Measurements from ENCODE around the gene ATRNL1.

ATRNL1 gene

DNA sequence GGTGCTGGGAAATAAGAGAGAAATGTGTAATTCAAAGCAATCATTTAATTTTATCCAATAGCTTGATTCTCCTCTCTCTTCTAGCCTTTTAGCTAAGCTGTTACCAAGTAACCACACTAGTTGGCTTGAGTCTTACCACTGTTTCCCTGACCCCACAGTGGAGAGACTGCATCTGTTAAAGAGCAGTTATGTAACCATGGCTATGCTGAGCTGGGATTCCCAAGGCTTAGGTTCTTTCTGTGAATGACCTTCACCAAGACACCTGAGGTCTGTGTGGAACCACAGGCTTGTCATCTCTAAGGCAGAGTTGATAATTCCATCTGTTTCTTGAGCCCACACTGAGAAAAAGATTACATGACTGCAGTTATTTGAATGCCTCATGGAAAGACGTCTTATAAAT is 47.7 kb upstream of the ATRNL1 start:
- DNase-seq (no peak), ATAC-seq (ENCODE audit: insufficient read depth, low read depth) (no peak)
- H3K9ac ChIP-seq (ENCODE audit: low read depth, low read length) = no peak overlapping the region
- H4K20me1 ChIP-seq (ENCODE audit: insufficient read depth, low read length) = no peaks in the 10 kb centered on the region
- H3K36me3 ChIP-seq (ENCODE audit: insufficient read depth, low read length) = no peaks in the 10 kb centered on the region
- no peak overlapping the region for H3K4me3 ChIP-seq (ENCODE audit: low read depth in 1 of 2, low read length in 2 of 2)
- H3K4me2 ChIP-seq (ENCODE audit: insufficient read depth, low read length) = no peak overlapping the region
- H3K4me1 ChIP-seq (ENCODE audit: insufficient read depth, low read length) = no peaks in the 10 kb centered on the region
- H3K9me3 ChIP-seq (ENCODE audit: insufficient read depth, low read length, severe bottlenecking) = no peaks in the 10 kb centered on the region
- no peak for TF ChIP-seq EZH2 (IDR thresholded peaks at IDR 0.05; ENCODE audit: borderline replicate concordance, low read depth, low read length, severe bottlenecking)
- TF ChIP-seq, protein P1, sequence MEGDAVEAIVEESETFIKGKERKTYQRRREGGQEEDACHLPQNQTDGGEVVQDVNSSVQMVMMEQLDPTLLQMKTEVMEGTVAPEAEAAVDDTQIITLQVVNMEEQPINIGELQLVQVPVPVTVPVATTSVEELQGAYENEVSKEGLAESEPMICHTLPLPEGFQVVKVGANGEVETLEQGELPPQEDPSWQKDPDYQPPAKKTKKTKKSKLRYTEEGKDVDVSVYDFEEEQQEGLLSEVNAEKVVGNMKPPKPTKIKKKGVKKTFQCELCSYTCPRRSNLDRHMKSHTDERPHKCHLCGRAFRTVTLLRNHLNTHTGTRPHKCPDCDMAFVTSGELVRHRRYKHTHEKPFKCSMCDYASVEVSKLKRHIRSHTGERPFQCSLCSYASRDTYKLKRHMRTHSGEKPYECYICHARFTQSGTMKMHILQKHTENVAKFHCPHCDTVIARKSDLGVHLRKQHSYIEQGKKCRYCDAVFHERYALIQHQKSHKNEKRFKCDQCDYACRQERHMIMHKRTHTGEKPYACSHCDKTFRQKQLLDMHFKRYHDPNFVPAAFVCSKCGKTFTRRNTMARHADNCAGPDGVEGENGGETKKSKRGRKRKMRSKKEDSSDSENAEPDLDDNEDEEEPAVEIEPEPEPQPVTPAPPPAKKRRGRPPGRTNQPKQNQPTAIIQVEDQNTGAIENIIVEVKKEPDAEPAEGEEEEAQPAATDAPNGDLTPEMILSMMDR (IDR thresholded peaks at IDR 0.05; ENCODE audit: borderline replicate concordance, extremely low read depth, low read length, poor library complexity, severe bottlenecking) = no peak
- H3K27me3 ChIP-seq (ENCODE audit: insufficient read depth, low read length, poor library complexity) = no peaks in the 10 kb centered on the region
- no peak overlapping the region for H3K27ac ChIP-seq (ENCODE audit: low read length)
- H3K79me2 ChIP-seq (ENCODE audit: insufficient read depth, low read length) = no peaks in the 10 kb centered on the region
- H2AFZ ChIP-seq (ENCODE audit: low read depth, low read length) = no peak overlapping the region

- no peak overlapping the region for H3K9ac ChIP-seq (ENCODE audit: low read depth, low read length)
- no peak overlapping the region for H3K27ac ChIP-seq (ENCODE audit: low read length)
- no peak for TF ChIP-seq EZH2 (IDR thresholded peaks at IDR 0.05; ENCODE audit: borderline replicate concordance, low read depth, low read length, severe bottlenecking)
- TF ChIP-seq, protein P1 (IDR thresholded peaks at IDR 0.05; ENCODE audit: borderline replicate concordance, extremely low read depth, low read length, poor library complexity, severe bottlenecking) = no peak
- H3K79me2 ChIP-seq (ENCODE audit: insufficient read depth, low read length) = no peaks in the 10 kb centered on the region
- H3K36me3 ChIP-seq (ENCODE audit: insufficient read depth, low read length) = no peaks in the 10 kb centered on the region
- no peaks in the 10 kb centered on the region for H3K9me3 ChIP-seq (ENCODE audit: insufficient read depth, low read length, severe bottlenecking)
- no peak overlapping the region for H3K4me3 ChIP-seq (ENCODE audit: low read depth in 1 of 2, low read length in 2 of 2)
- H4K20me1 ChIP-seq (ENCODE audit: insufficient read depth, low read length) = no peaks in the 10 kb centered on the region
- H2AFZ ChIP-seq (ENCODE audit: low read depth, low read length) = no peak overlapping the region
- H3K4me1 ChIP-seq (ENCODE audit: insufficient read depth, low read length) = no peaks in the 10 kb centered on the region
- ATAC-seq (ENCODE audit: insufficient read depth, low read depth) (no peak), DNase-seq (no peak)
- H3K27me3 ChIP-seq (ENCODE audit: insufficient read depth, low read length, poor library complexity) = no peaks in the 10 kb centered on the region
- H3K4me2 ChIP-seq (ENCODE audit: insufficient read depth, low read length) = no peak overlapping the region
Observed at GRCh38 chr10:115046686-115047236, 46.4 kb upstream of the ATRNL1 start.

DNA sequence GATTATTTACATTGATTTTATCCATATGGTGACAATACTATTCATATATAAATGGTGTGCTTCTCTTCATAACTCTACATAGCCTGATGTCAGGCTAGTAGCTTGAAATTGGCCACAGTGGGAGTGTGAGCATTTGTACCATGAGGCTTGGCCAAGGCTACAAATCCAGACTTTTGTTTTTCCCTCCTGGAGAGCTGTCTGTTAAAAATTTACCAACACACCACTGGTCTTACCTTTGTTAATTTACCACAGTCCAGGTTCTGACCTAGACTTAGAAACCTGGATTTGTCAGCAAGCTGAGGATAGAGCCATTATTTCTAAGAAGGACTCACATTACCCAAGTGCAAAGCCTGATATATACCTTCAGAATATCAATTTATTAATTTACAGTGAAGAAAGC is 45.5 kb upstream of the ATRNL1 start:
- no peak overlapping the region for H3K4me3 ChIP-seq (ENCODE audit: low read depth in 1 of 2, low read length in 2 of 2)
- H3K9ac ChIP-seq (ENCODE audit: low read depth, low read length) = no peak overlapping the region
- TF ChIP-seq EZH2 (IDR thresholded peaks at IDR 0.05; ENCODE audit: borderline replicate concordance, low read depth, low read length, severe bottlenecking) = no peak
- TF ChIP-seq, protein P1 (IDR thresholded peaks at IDR 0.05; ENCODE audit: borderline replicate concordance, extremely low read depth, low read length, poor library complexity, severe bottlenecking) = no peak
- no peaks in the 10 kb centered on the region for H3K9me3 ChIP-seq (ENCODE audit: insufficient read depth, low read length, severe bottlenecking)
- no peaks in the 10 kb centered on the region for H3K4me1 ChIP-seq (ENCODE audit: insufficient read depth, low read length)
- H3K27me3 ChIP-seq (ENCODE audit: insufficient read depth, low read length, poor library complexity) = peaks cover 2% of the 10 kb centered on the region
- no peaks in the 10 kb centered on the region for H3K79me2 ChIP-seq (ENCODE audit: insufficient read depth, low read length)
- no peak overlapping the region for H2AFZ ChIP-seq (ENCODE audit: low read depth, low read length)
- H3K4me2 ChIP-seq (ENCODE audit: insufficient read depth, low read length) = no peak overlapping the region
- ATAC-seq (ENCODE audit: insufficient read depth, low read depth) = no peak
- no peak for DNase-seq
- no peaks in the 10 kb centered on the region for H4K20me1 ChIP-seq (ENCODE audit: insufficient read depth, low read length)
- H3K27ac ChIP-seq (ENCODE audit: low read length) = no peak overlapping the region
- no peaks in the 10 kb centered on the region for H3K36me3 ChIP-seq (ENCODE audit: insufficient read depth, low read length)

GRCh38 chr10:115049318-115049717 is 43.8 kb upstream of the ATRNL1 start:
- no peak overlapping the region for H3K27ac ChIP-seq (ENCODE audit: low read length)
- H3K36me3 ChIP-seq (ENCODE audit: insufficient read depth, low read length) = no peaks in the 10 kb centered on the region
- H3K4me2 ChIP-seq (ENCODE audit: insufficient read depth, low read length) = no peak overlapping the region
- H3K9ac ChIP-seq (ENCODE audit: low read depth, low read length) = no peak overlapping the region
- H3K9me3 ChIP-seq (ENCODE audit: insufficient read depth, low read length, severe bottlenecking) = no peaks in the 10 kb centered on the region
- H3K4me1 ChIP-seq (ENCODE audit: insufficient read depth, low read length) = no peaks in the 10 kb centered on the region
- peaks cover 15% of the 10 kb centered on the region for H3K27me3 ChIP-seq (ENCODE audit: insufficient read depth, low read length, poor library complexity)
- ATAC-seq (ENCODE audit: insufficient read depth, low read depth) = no peak
- no peaks in the 10 kb centered on the region for H3K79me2 ChIP-seq (ENCODE audit: insufficient read depth, low read length)
- no peak for DNase-seq
- no peak overlapping the region for H3K4me3 ChIP-seq (ENCODE audit: low read depth in 1 of 2, low read length in 2 of 2)
- no peak for TF ChIP-seq EZH2 (IDR thresholded peaks at IDR 0.05; ENCODE audit: borderline replicate concordance, low read depth, low read length, severe bottlenecking)
- TF ChIP-seq, protein P1 (IDR thresholded peaks at IDR 0.05; ENCODE audit: borderline replicate concordance, extremely low read depth, low read length, poor library complexity, severe bottlenecking) = no peak
- no peak overlapping the region for H2AFZ ChIP-seq (ENCODE audit: low read depth, low read length)
- no peaks in the 10 kb centered on the region for H4K20me1 ChIP-seq (ENCODE audit: insufficient read depth, low read length)
